ENCODE measurements around the gene FBXL4.
"Not testable (repeated sequence)": the region's sequence is repeated elsewhere in the genome, so short reads cannot be mapped to it uniquely, and the experiment has no call there.

DNA sequence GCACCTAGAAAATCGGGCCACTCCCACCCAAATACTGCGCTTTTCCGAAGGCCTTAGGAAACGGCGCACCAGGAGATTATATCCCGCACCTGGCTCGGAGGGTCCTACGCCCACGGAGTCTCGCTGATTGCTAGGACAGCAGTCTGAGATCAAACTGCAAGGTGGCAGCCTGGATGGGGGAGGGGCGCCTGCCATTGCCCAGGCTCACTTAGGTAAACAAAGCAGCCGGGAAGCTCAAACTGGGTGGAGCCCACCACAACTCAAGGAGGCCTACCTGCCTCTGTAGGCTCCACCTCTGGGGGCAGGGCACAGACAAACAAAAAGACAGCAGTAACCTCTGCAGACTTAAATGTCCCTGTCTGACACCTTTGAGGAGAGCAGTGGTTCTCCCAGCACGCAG lies 36.8 kb downstream of the FBXL4 start:
- TF ChIP-seq, protein P1, sequence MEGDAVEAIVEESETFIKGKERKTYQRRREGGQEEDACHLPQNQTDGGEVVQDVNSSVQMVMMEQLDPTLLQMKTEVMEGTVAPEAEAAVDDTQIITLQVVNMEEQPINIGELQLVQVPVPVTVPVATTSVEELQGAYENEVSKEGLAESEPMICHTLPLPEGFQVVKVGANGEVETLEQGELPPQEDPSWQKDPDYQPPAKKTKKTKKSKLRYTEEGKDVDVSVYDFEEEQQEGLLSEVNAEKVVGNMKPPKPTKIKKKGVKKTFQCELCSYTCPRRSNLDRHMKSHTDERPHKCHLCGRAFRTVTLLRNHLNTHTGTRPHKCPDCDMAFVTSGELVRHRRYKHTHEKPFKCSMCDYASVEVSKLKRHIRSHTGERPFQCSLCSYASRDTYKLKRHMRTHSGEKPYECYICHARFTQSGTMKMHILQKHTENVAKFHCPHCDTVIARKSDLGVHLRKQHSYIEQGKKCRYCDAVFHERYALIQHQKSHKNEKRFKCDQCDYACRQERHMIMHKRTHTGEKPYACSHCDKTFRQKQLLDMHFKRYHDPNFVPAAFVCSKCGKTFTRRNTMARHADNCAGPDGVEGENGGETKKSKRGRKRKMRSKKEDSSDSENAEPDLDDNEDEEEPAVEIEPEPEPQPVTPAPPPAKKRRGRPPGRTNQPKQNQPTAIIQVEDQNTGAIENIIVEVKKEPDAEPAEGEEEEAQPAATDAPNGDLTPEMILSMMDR (IDR thresholded peaks at IDR 0.05; ENCODE audit: low read depth, low read length, poor library complexity, severe bottlenecking) = not testable (repeated sequence)
- not testable (repeated sequence) for TF ChIP-seq EZH2phosphoT487 (IDR thresholded peaks at IDR 0.05; ENCODE audit: borderline replicate concordance, low read length)
